HepG2 (cell line): ENCODE data around the gene ZNF700. TPM values are rescaled to one million over a fixed set of nuclear protein-coding genes. Genes with fewer than 3 reads are reported as not detected.

Experiments used
- HMGA1 ChIP-seq: sonication (generic); formaldehyde crosslinking; conservative IDR thresholded peaks from 2 replicates; pipeline ENCODE4 v1.4.0; 2020; ENCODE audit warnings: missing genetic modification reagents
- JUNB ChIP-seq: sonication (generic); formaldehyde crosslinking; IDR thresholded peaks from 2 replicates; pipeline ENCODE4 v1.8.0; 2022; ENCODE audit warnings: missing genetic modification reagents, mild to moderate bottlenecking, borderline replicate concordance
- NR2C2 ChIP-seq: sonication (generic); formaldehyde crosslinking; IDR thresholded peaks from 2 replicates; pipeline ENCODE4 v1.4.0; 2020; ENCODE audit warnings: missing genetic modification reagents, mild to moderate bottlenecking, moderate library complexity, borderline replicate concordance
- POGZ ChIP-seq: sonication (generic); formaldehyde crosslinking; IDR thresholded peaks from 2 replicates; pipeline ENCODE4 v1.4.0; 2020; ENCODE audit warnings: mild to moderate bottlenecking, missing genetic modification reagents
- PRPF4 ChIP-seq: fragments of 200-400 bp; formaldehyde crosslinking; IDR thresholded peaks from 2 replicates; pipeline ENCODE4 v1.6.1; 2016; ENCODE audit warnings: low read length, low read depth; ENCODE audit not compliant: poor library complexity, severe bottlenecking
- SALL1 ChIP-seq: sonication (generic); formaldehyde crosslinking; IDR thresholded peaks from 2 replicates; pipeline ENCODE4 v1.8.0; 2022; ENCODE audit warnings: mild to moderate bottlenecking, missing genetic modification reagents
- XBP1 ChIP-seq: sonication (generic); formaldehyde crosslinking; IDR thresholded peaks from 2 replicates; pipeline ENCODE4 v1.5.0; 2020; ENCODE audit warnings: missing genetic modification reagents
- ZNF513 ChIP-seq: sonication (generic); formaldehyde crosslinking; conservative IDR thresholded peaks from 2 replicates; pipeline ENCODE4 v1.5.0; 2020; ENCODE audit warnings: missing genetic modification reagents
- ZNF737 ChIP-seq: sonication (generic); formaldehyde crosslinking; IDR thresholded peaks from 2 replicates; pipeline ENCODE4 v1.5.0; 2020; ENCODE audit warnings: missing genetic modification reagents, mild to moderate bottlenecking, borderline replicate concordance
- ZNF788 ChIP-seq: sonication (generic); formaldehyde crosslinking; IDR thresholded peaks from 2 replicates; pipeline ENCODE4 v1.5.0; 2020; ENCODE audit warnings: mild to moderate bottlenecking, missing genetic modification reagents, borderline replicate concordance
- ZNF883 ChIP-seq: sonication (generic); formaldehyde crosslinking; IDR thresholded peaks from 2 replicates; pipeline ENCODE4 v1.5.1; 2020; ENCODE audit warnings: mild to moderate bottlenecking, missing genetic modification reagents; ENCODE audit errors: not compliant biosample characterization
- polyA plus RNA-seq, 8 experiments: library from polyadenylated mRNA; depleted of rRNA in 3 of 8; stranded (reverse) in 7 of 8; unstranded in 1 of 8; fragments of >200 nt; fragmentation: Illumina TruSeq in 4 of 8; extraction: Trizol in 4 of 8; gene quantifications; 2 replicates each; pipeline versions ENCODE4 v1.2.1 to v1.2.3, GENCODE V29; 2011 to 2016; ENCODE audit warnings: low read depth in 4 of 8, missing spikeins in 1 of 8, mixed read lengths in 1 of 8; ENCODE audit not compliant: insufficient read depth in 1 of 8
- total RNA-seq, 5 experiments: library from RNA; depleted of rRNA; stranded (reverse); fragments of >200 nt; fragmentation: Illumina TruSeq; extraction: Trizol; gene quantifications; 2 replicates each; pipeline ENCODE4 v1.2.3, GENCODE V29; 2016; ENCODE audit warnings: low read depth in 1 of 5
- TF ChIP-seq, protein P1 (sequence below), 2 experiments: sonication (generic) in 1 of 2; formaldehyde crosslinking in 1 of 2; IDR thresholded peaks; 2 replicates each; pipeline versions ENCODE4 v1.4.0 to v1.6.1; 2016 to 2020; ENCODE audit warnings: borderline replicate concordance in 1 of 2, low read depth in 1 of 2, mild to moderate bottlenecking in 1 of 2, missing genetic modification reagents in 1 of 2
- TF ChIP-seq, protein P2 (sequence below): sonication (generic); formaldehyde crosslinking; IDR thresholded peaks from 2 replicates; pipeline ENCODE4 v1.8.0; 2022; ENCODE audit warnings: mild to moderate bottlenecking, missing genetic modification reagents, borderline replicate concordance
- TF ChIP-seq, protein P3 (sequence below): sonication (generic); formaldehyde crosslinking; IDR thresholded peaks from 2 replicates; pipeline ENCODE4 v1.4.0; 2020; ENCODE audit warnings: missing genetic modification reagents
- TF ChIP-seq, protein P4 (sequence below): sonication (generic); formaldehyde crosslinking; IDR thresholded peaks from 2 replicates; pipeline ENCODE4 v1.4.0; 2020; ENCODE audit warnings: missing genetic modification reagents
- TF ChIP-seq, protein P5 (sequence below): sonication (generic); formaldehyde crosslinking; IDR thresholded peaks from 2 replicates; pipeline ENCODE4 v1.5.1; 2020; ENCODE audit warnings: missing genetic modification reagents, mild to moderate bottlenecking, borderline replicate concordance

The ZNF700 gene
- total and polyA plus RNA-seq, 2 of the 13 experiments (the other 11 are each of a cell fraction or from before 2014, with no cell fraction given), result 6.0 to 12.8 TPM

DNA sequence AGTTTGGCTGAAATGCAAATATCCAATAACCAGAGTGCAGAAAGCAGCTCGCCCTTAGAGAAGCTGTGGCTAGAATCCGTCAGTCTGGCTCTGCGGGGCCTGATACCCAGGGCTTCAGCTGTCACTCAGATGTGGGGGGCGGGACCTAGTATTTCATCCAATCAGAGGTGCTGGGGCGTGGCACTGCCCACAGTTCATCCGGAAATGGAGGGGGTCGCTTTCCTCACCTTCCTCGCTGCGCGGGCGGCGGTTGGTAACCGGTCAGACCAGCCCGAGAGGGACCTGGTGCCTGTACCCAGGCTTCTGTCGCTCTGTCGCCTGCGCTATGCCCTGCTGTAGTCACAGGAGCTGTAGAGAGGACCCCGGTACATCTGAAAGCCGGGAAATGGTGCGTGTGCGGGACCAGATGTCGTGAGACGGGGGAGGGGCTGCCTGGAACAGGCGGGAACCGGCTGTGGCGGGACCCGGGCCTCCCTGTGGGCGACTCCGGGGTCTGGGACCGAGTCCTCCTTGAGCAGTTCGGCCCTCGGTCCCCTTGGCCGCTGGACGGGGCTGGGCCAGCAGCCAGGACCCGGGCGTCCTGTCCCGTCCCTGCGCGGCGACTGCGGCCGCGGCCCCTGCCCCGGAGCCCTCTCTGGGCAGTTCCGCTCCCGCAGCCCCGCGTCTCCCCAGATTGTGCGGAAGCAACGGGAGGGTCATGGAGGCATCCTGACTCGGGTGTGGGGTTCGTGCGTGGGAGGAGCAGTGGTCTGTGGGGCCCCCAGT, at the start of gene ZNF700 (continued):
- TF ChIP-seq, protein P1, sequence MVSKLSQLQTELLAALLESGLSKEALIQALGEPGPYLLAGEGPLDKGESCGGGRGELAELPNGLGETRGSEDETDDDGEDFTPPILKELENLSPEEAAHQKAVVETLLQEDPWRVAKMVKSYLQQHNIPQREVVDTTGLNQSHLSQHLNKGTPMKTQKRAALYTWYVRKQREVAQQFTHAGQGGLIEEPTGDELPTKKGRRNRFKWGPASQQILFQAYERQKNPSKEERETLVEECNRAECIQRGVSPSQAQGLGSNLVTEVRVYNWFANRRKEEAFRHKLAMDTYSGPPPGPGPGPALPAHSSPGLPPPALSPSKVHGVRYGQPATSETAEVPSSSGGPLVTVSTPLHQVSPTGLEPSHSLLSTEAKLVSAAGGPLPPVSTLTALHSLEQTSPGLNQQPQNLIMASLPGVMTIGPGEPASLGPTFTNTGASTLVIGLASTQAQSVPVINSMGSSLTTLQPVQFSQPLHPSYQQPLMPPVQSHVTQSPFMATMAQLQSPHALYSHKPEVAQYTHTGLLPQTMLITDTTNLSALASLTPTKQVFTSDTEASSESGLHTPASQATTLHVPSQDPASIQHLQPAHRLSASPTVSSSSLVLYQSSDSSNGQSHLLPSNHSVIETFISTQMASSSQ (IDR thresholded peaks at IDR 0.05; ENCODE audit: low read depth), result peak; percentile 94
- TF ChIP-seq, protein P1 (CRISPR knock-in tag; IDR thresholded peaks at IDR 0.05; ENCODE audit: borderline replicate concordance), result peak; percentile 95
- TF ChIP-seq XBP1 (CRISPR knock-in tag) (no peak), POGZ (CRISPR knock-in tag) (peak; percentile 51; the same call in 1 of the 2 replicates), HMGA1 (CRISPR knock-in tag) (no peak), SALL1 (CRISPR knock-in tag) (peak; percentile 57), JUNB (CRISPR knock-in tag) (no peak), ZNF513 (CRISPR knock-in tag) (no peak), ZNF737 (CRISPR knock-in tag) (no peak), ZNF883 (peak; percentile 86), NR2C2 (CRISPR knock-in tag) (peak; percentile 71; the same call in 1 of the 2 replicates), ZNF788 (CRISPR knock-in tag) (peak; percentile 65; the same call in 1 of the 2 replicates), PRPF4 (no peak)
- TF ChIP-seq, protein P2, sequence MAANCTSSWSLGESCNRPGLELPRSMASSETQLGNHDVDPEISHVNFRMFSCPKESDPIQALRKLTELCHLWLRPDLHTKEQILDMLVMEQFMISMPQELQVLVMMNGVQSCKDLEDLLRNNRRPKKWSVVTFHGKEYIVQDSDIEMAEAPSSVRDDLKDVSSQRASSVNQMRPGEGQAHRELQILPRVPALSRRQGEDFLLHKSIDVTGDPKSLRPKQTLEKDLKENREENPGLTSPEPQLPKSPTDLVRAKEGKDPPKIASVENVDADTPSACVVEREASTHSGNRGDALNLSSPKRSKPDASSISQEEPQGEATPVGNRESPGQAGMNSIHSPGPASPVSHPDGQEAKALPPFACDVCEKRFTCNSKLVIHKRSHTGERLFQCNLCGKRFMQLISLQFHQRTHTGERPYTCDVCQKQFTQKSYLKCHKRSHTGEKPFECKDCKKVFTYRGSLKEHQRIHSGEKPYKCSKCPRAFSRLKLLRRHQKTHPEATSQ, result 0 out of 2 replicates have a peak, but pooled peaks have one; percentile 55
- TF ChIP-seq, protein P3, sequence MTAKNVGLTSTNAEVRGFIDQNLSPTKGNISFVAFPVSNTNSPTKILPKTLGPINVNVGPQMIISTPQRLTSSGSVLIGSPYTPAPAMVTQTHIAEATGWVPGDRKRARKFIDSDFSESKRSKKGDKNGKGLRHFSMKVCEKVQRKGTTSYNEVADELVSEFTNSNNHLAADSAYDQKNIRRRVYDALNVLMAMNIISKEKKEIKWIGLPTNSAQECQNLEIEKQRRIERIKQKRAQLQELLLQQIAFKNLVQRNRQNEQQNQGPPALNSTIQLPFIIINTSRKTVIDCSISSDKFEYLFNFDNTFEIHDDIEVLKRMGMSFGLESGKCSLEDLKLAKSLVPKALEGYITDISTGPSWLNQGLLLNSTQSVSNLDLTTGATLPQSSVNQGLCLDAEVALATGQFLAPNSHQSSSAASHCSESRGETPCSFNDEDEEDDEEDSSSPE, result peak; percentile 72
- TF ChIP-seq, protein P4, sequence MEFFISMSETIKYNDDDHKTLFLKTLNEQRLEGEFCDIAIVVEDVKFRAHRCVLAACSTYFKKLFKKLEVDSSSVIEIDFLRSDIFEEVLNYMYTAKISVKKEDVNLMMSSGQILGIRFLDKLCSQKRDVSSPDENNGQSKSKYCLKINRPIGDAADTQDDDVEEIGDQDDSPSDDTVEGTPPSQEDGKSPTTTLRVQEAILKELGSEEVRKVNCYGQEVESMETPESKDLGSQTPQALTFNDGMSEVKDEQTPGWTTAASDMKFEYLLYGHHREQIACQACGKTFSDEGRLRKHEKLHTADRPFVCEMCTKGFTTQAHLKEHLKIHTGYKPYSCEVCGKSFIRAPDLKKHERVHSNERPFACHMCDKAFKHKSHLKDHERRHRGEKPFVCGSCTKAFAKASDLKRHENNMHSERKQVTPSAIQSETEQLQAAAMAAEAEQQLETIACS (CRISPR knock-in tag), result no peak
- TF ChIP-seq, protein P5, sequence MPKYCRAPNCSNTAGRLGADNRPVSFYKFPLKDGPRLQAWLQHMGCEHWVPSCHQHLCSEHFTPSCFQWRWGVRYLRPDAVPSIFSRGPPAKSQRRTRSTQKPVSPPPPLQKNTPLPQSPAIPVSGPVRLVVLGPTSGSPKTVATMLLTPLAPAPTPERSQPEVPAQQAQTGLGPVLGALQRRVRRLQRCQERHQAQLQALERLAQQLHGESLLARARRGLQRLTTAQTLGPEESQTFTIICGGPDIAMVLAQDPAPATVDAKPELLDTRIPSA, result no peak
